Measurements from ENCODE around the gene NACC2. TPM values are rescaled to one million over a fixed set of nuclear protein-coding genes. Genes with fewer than 3 reads are reported as not detected.

The NACC2 gene
- total and polyA plus RNA-seq, 2 of the 8 experiments (the other 6 are each of a cell fraction or from before 2014, with no cell fraction given) = 8.3 to 14.0 TPM

DNA sequence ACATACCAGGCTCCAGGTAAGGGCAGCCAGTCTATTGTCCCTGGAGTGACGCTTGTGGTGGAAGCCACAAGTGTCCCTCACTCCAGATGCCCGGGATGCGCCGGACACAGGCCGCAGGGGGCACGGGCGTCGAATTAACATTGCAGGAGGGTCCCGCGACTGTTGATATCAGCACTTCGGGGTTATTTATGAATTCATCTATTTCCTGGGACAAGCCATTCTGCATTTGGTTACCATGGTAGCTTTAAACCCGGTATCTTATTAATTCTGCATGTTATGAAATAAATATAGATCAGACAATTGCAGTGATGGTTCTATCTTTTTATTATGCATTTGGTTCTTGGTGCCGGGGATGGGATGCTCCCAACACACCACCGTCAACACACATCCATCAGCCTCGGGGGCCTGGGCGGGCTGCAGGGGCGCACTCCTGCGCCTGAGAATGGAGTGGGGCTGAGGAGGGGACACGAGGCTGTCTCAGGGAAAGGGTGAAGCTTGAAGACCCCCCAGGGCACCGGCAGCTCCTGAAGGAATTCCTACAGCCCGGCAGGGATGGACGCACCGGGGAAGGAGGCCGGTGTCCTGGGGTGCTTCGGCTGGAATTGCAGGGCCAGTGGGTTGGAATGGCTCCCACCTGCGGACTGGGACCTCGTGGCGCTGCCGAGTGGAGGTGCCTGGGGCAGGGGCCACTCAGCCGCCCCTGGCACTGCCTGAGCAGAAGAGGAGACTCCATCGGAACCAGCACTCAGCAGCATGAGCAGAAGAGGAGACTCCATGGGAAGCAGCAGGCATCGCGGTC, 41.2 kb upstream of the NACC2 start:
- no peaks in the 10 kb centered on the region for H4K20me1 ChIP-seq (replicated peaks in 1 of 2; ENCODE audit: control insufficient read depth in 1 of 2, insufficient read depth in 2 of 2, low read length in 2 of 2)
- H4K5ac ChIP-seq (ENCODE audit: insufficient read length, low read depth, low read length) = no peak overlapping the region
- no peak overlapping the region for H3K27ac ChIP-seq (ENCODE audit: low read depth, low read length)
- no peak overlapping the region for H2BK20ac ChIP-seq (ENCODE audit: low read length)
- no peak overlapping the region for H3K9ac ChIP-seq (replicated peaks in 1 of 4; ENCODE audit: extremely low read depth in 1 of 4, low read depth in 3 of 4, low read length in 3 of 4)
- no peak overlapping the region for H3K14ac ChIP-seq (ENCODE audit: insufficient read length)
- H4K8ac ChIP-seq (ENCODE audit: extremely low read depth, insufficient read depth, low read length) = no peak overlapping the region; the same call in 1 of the 2 replicates
- H2BK12ac ChIP-seq (ENCODE audit: low read depth, low read length) = no peak overlapping the region
- H2AFZ ChIP-seq (ENCODE audit: low read length) = no peak overlapping the region
- DNase-seq (ENCODE audit: low read depth in 1 of 2, low spot score in 2 of 2) (no peak), FAIRE-seq (no peak)
- H2AK5ac ChIP-seq (ENCODE audit: low read depth, low read length) = no peak overlapping the region
- no peaks in the 10 kb centered on the region for H3K9me3 ChIP-seq (ENCODE audit: insufficient read depth in 2 of 2, low read depth in 1 of 2, low read length in 1 of 2)
- H3K18ac ChIP-seq (ENCODE audit: extremely low read depth, low read length) = no peak overlapping the region
- no peak overlapping the region for H3K4me3 ChIP-seq (ENCODE audit: extremely low read depth in 1 of 4, insufficient read depth in 2 of 4, low read depth in 3 of 4, low read length in 4 of 4)
- H3K27me3 ChIP-seq (replicated peaks in 1 of 4; ENCODE audit: control insufficient read depth in 3 of 4, extremely low read depth in 1 of 4, insufficient read depth in 3 of 4, low read length in 3 of 4) = peaks cover 4 to 28% (median 22%) of the 10 kb centered on the region in 4 experiments; a peak in 6 of 7 replicates
- H3K56ac ChIP-seq (replicated peaks; ENCODE audit: insufficient read length, low read depth, low read length) = no peak overlapping the region
- H3K4me2 ChIP-seq (ENCODE audit: insufficient read depth in 1 of 2, low read depth in 2 of 2, low read length in 2 of 2) = no peak overlapping the region
- no peak overlapping the region for H2BK120ac ChIP-seq (replicated peaks; ENCODE audit: low read depth, low read length)
- WGBS, 2 experiments (ENCODE audit: extremely low coverage in 1 of 2, insufficient coverage in 1 of 2, insufficient read length in 1 of 2, insufficient replicate concordance in 2 of 2, low coverage in 1 of 2, low lambda C conversion rate in 2 of 2, missing lambda C conversion rate in 1 of 2) = 89% methylated on average over 31 of the region's 33 CpGs; no CpG with 5 or more reads in 1 of the 2 experiments
- peaks cover 0 to 19% (median 13%) of the 10 kb centered on the region in 4 experiments; a peak in 6 of 7 replicates for H3K4me1 ChIP-seq (replicated peaks in 1 of 4; ENCODE audit: control insufficient read depth in 3 of 4, insufficient read depth in 4 of 4, low read length in 3 of 4)
- H3K79me1 ChIP-seq (ENCODE audit: low read depth, low read length) = no peaks in the 10 kb centered on the region
- POLR2A ChIA-PET (ENCODE audit: partially characterized antibody) = interaction anchor here (0.9 kb wide), 1 partner anchor 344 kb away, joined by 3 read pairs; no protein-coding TSS in a partner anchor
- no peak overlapping the region for H3K4ac ChIP-seq (replicated peaks; ENCODE audit: insufficient read length, low read depth, low read length)
- H3K23ac ChIP-seq (ENCODE audit: insufficient read length) = no peak overlapping the region
- peaks cover 4% of the 10 kb centered on the region; the same call in 1 of the 2 replicates for H3K23me2 ChIP-seq (ENCODE audit: low read depth, low read length)
- no peaks in the 10 kb centered on the region for H3K36me3 ChIP-seq (ENCODE audit: control insufficient read depth in 2 of 4, insufficient read depth in 4 of 4, low read length in 3 of 4)
- CTCF ChIA-PET (ENCODE audit: partially characterized antibody) = interaction anchor here (0.6 to 2.3 kb wide), 8 partner anchors 8 to 432 kb away, joined by 3 to 10 read pairs (median 3); no protein-coding TSS in a partner anchor
- H3K79me2 ChIP-seq (ENCODE audit: control insufficient read depth in 1 of 2, insufficient read depth in 2 of 2, low read length in 2 of 2) = no peaks in the 10 kb centered on the region
- no peak overlapping the region for H2BK15ac ChIP-seq (ENCODE audit: low read length)
- no peak overlapping the region for H2BK5ac ChIP-seq (ENCODE audit: low read depth, low read length)
- H4K91ac ChIP-seq (replicated peaks; ENCODE audit: insufficient read length, low read length) = no peak overlapping the region
- TF ChIP-seq, protein P1, sequence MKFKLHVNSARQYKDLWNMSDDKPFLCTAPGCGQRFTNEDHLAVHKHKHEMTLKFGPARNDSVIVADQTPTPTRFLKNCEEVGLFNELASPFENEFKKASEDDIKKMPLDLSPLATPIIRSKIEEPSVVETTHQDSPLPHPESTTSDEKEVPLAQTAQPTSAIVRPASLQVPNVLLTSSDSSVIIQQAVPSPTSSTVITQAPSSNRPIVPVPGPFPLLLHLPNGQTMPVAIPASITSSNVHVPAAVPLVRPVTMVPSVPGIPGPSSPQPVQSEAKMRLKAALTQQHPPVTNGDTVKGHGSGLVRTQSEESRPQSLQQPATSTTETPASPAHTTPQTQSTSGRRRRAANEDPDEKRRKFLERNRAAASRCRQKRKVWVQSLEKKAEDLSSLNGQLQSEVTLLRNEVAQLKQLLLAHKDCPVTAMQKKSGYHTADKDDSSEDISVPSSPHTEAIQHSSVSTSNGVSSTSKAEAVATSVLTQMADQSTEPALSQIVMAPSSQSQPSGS (IDR thresholded peaks at IDR 0.05; ENCODE audit: low read length) = no peak
- TF ChIP-seq POLR2AphosphoS5 (IDR thresholded peaks at IDR 0.05; ENCODE audit: low read depth, low read length) (no peak), NANOG (IDR thresholded peaks at IDR 0.05; ENCODE audit: insufficient read depth, low read depth, low read length, poor library complexity, severe bottlenecking) (no peak), TAF7 (optimal IDR thresholded peaks at IDR 0.05; ENCODE audit: borderline replicate concordance, low read depth, low read length) (no peak), RAD21 (IDR thresholded peaks at IDR 0.05 in 1 of 2, conservative IDR thresholded peaks at IDR 0.05 in 1 of 2; ENCODE audit: low read depth in 2 of 2, low read length in 2 of 2) (no peak), POLR2A (IDR thresholded peaks at IDR 0.05; ENCODE audit: control extremely low read depth in 1 of 2, low read depth in 2 of 2, low read length in 2 of 2) (no peak), SIX5 (IDR thresholded peaks at IDR 0.05; ENCODE audit: low read depth, low read length) (no peak), TBP (IDR thresholded peaks at IDR 0.05; ENCODE audit: low read depth, low read length) (no peak), CEBPB (IDR thresholded peaks at IDR 0.05; ENCODE audit: low read depth, low read length) (no peak), RFX5 (IDR thresholded peaks at IDR 0.05; ENCODE audit: borderline replicate concordance, low read depth, low read length) (no peak)
